ENCODE data around the gene PSMB10.
"Not testable (repeated sequence)": the region's sequence is repeated elsewhere in the genome, so short reads cannot be mapped to it uniquely, and the experiment has no call there.

The PSMB10 gene

DNA sequence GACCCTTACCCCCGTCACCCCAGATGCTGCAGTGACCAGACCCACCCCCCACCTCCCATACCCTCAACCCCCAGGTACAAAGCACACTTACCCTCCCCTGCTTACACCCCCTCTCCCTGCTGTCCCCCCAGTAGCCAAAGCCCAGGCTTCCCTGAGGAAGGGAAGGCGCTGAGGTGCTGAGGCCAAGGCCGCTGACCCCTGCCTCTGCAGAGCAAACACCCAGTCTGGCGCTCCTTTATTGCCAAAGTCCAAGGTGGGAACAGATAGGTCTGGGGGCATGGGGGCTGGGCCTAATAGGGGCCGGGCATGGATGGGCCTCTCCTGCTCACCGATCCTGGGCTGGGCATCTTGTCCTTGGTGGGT is 6.6 kb upstream of the PSMB10 start:
- H3K4me3 ChIP-seq (ENCODE audit: low read depth, low read length) = no peak overlapping the region

DNA sequence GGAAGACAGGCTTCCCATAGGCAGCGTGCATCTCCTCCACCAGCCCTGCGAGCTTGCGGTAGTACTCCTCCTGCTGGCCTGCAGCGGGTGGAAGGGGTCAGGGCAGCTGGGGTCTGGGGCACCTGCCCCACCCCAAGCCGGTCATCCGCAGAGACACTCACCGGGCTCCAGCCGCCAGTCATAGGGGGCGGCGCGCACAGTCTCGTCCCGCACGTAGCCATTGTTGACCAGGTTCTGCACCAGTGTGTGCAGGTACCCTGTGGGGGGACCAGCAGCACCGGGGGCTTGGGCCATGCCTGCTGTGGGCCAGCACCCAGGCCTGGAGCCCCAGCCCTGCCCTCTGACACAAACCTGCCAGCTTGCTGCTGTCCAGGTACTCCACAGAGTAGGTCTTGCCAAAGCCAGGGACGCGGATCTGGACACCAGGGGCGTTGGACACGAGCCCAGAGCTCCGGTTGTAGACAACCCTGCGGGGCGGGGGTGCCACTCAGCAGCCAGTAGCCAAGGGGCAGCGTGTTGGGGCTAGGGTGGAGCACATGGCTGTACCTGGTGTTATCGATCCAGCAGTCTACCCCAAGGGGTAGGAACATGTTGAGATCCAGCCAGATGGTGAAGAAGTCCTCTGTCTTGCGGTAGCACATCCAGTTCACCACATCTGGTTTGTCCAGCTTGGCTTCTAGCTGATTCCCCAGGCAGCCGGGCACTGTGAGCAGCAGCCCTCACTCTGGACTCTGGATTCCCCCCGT is 6.0 kb upstream of the PSMB10 start:
- no peak overlapping the region for H3K4me3 ChIP-seq (ENCODE audit: low read depth, low read length)

- no peak overlapping the region for H3K4me3 ChIP-seq (ENCODE audit: low read depth, low read length)
Measured at GRCh38 chr16:67942200-67942509, 5.5 kb upstream of the PSMB10 start.

DNA sequence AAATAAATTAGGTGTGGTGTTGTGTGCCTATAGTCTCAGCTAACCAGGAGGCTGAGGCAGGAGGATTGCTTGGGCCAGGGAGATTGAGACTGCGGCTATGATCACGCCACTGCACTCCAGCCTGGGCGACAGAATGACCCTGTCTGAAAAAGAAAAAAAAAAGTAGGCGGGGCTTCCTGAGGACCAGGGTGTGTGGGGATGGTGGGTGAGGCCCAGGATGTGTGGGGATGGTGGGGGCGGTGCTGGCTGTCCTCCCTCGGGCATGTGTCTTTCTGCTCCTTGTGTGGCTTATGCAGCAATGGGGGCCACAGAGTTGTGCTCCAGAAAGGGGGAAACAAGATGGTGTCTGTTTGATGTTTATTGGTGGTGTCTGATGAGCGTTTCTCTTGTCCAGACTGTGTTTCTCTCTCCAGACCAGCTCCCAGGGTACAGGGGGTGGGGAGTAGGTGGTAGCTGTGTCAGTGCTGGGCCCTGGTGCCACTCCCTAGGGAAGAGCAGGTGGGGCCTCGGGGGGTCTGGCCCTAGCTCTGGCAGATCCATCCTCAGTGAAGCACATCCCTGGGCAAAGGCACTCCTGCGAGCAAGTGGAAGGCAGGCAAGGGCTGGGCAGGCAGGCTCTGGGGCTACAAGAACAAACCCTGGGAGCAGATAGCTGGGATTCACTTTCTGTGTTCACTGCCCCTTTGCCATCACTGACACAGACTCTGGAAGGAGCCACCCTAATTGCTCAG is 5.0 kb upstream of the PSMB10 start:
- H3K4me3 ChIP-seq (ENCODE audit: low read depth, low read length) = no peak overlapping the region

GRCh38 chr16:67940446-67941089 is 3.9 kb upstream of the PSMB10 start:
- H3K4me3 ChIP-seq (ENCODE audit: low read depth, low read length) = no peak overlapping the region

DNA sequence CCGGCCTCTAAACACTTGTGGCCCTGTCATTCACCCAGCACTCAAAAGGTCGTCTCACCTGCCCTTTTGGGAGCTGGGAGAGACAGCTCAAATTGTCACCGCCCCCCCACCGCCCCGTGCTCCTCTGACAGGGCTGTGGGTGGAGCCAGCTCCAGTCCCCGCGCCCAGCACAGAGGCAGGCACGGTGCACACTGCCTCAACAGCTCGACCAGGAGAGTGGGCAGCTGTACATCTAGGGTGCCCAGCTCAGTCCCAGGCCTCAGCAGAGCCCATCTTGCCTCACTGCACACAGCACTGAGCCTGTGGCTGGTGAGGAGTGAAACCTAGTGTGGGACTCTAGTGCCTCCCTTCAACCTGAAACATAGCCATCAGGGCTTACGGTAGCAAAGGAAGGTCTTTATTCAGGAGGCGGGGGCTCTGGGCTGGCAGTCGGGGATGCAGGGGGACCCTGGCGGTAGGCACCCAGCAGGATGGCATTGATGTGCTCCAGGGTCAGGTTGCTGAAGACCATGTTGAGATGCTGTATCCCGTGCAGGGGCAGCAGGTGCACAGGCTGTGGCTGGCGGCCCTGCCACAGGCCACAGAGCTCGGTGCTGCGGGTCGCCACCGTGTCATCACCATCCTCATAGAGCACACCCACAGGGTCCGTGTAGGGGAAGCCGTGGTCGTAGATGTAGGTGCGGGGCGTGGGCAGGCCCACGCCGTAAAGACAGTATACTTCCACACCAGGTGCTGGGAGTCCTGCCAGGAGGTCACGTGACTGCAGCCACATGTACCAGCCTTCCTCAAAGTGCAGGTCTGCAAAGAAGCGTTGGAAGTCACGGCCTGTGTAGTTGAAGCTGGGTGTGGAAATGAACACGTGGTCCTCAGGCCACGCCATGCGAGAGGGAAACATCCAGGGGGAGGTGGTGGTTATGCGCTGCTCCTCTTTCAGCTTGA is 3.1 kb upstream of the PSMB10 start:
- H3K4me3 ChIP-seq (ENCODE audit: low read depth, low read length) = no peak overlapping the region

- H3K4me3 ChIP-seq (ENCODE audit: low read depth, low read length) = not testable (repeated sequence)
Measured at GRCh38 chr16:67937713-67938112, 1.1 kb upstream of the PSMB10 start.

DNA sequence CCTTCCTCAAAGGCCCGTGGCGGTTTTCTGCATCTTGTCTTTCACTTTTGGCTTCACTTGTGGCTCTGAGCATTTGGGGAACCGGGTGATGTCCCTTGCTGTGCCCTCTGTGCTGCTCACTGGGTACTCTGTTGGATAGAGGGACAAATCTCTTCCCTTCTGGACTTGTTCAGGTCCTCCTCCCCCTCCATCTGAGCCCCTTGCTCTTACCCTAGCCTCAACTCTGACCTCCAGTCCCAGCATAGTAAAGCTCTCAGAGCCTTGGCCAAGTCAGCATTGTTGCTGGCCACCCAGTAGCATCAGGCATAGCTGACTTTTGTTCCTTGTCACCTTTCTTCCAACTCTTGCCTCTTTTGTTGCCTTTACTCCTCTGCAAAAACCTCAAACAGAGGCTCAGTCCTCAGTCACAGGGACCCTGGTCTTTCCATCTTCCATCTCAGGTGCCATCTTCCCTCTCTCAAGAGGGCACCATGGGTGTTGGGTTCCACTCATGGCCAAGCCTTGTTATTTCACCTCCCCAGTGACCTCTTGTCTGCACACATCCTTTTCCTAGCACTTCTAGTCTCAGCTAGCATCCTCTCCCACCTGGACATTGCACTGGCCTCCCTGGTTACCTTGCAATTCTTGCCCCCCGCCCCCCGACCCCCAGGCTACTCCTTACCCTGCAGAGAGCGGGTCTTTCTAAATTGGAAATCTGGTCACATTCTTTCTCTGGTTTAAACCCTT is 393 bp upstream of the PSMB10 start:
- H3K4me3 ChIP-seq (ENCODE audit: low read depth, low read length) = peak overlapping the region; percentile 83

GRCh38 chr16:67935402-67936123 is 1.1 kb downstream of the PSMB10 start:
- H3K4me3 ChIP-seq (ENCODE audit: low read depth, low read length) = peak overlapping the region; percentile 83

GRCh38 chr16:67935101-67935401 is 1.6 kb downstream of the PSMB10 start:
- peak overlapping the region; percentile 83 for H3K4me3 ChIP-seq (ENCODE audit: low read depth, low read length)

- peak overlapping the region; percentile 83 for H3K4me3 ChIP-seq (ENCODE audit: low read depth, low read length)
Measured at GRCh38 chr16:67934306-67935100, 2.1 kb downstream of the PSMB10 start.

- no peak overlapping the region for H3K4me3 ChIP-seq (ENCODE audit: low read depth, low read length)
Measured at GRCh38 chr16:67933805-67934204, 2.8 kb downstream of the PSMB10 start.

- H3K4me3 ChIP-seq (ENCODE audit: low read depth, low read length) = no peak overlapping the region
Measured at GRCh38 chr16:67932462-67932840, 4.2 kb downstream of the PSMB10 start.

- no peak within 1 kb of the TSS for H3K4me3 ChIP-seq (ENCODE audit: low read depth, low read length)
Measured at GRCh38 chr16:67931712-67932461, 4.8 kb downstream of the PSMB10 start, which contains the start of gene CTRL. TSS of gene CTRL (minus strand) at chr16:67931862. CDS start at chr16:67931852, 10 bp downstream.

GRCh38 chr16:67930678-67931211 is 5.9 kb downstream of the PSMB10 start:
- no peak overlapping the region for H3K4me3 ChIP-seq (ENCODE audit: low read depth, low read length)

- no peak overlapping the region for H3K4me3 ChIP-seq (ENCODE audit: low read depth, low read length)
Measured at GRCh38 chr16:67930191-67930590, 6.5 kb downstream of the PSMB10 start.

DNA sequence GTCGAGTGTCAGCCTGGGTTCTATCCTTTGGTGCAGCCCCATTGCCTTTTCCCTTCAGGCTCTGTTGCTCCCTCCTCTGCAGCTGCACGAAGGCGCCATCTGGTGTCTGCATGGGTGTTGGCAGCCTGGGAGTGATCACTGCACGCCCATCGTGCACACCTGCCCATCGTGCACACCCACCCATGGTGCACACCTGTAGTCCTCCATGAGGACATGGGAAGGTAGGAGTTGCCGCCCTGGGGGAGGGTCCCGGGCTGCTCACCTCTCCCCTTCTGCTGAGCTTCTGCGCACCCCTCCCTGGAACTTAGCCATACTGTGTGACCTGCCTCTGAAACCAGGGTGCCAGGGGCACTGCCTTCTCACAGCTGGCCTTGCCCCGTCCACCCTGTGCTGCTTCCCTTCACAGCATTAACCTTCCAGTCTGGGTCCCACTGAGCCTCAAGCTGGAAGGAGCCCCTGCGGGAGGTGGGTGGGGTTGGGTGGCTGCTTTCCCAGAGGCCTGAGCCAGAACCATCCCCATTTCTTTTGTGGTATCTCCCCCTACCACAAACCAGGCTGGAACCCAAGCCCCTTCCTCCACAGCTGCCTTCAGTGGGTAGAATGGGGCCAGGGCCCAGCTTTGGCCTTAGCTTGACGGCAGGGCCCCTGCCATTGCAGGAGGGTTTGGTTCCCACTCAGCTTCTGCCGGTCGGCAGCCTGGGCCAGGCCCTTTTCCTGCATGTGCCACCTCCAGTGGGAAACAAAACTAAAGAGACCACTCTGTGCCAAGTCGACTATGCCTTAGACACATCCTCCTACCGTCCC is 7.9 kb downstream of the PSMB10 start:
- H3K4me3 ChIP-seq (ENCODE audit: low read depth, low read length) = no peak overlapping the region
